HepG2 (cell line): ENCODE data around the gene KCTD5. TPM values are rescaled to one million over a fixed set of nuclear protein-coding genes. Genes with fewer than 3 reads are reported as not detected.

ENCODE experiments used
- ATF2 ChIP-seq: sonication (generic); formaldehyde crosslinking; IDR thresholded peaks from 2 replicates; pipeline ENCODE4 v1.4.0; 2020; ENCODE audit warnings: missing genetic modification reagents
- GPN1 ChIP-seq: sonication (generic); formaldehyde crosslinking; IDR thresholded peaks from 2 replicates; pipeline ENCODE4 v1.5.1; 2020; ENCODE audit warnings: missing genetic modification reagents, borderline replicate concordance
- HNRNPUL1 ChIP-seq: fragments of 200-400 bp; formaldehyde crosslinking; IDR thresholded peaks from 2 replicates; pipeline ENCODE4 v1.6.1; 2017; ENCODE audit warnings: low read depth, mild to moderate bottlenecking, low read length, moderate library complexity
- IKZF5 ChIP-seq: IDR thresholded peaks from 2 replicates; pipeline ENCODE4 v1.6.1; 2018; ENCODE audit warnings: missing genetic modification reagents, mild to moderate bottlenecking, missing compliant biosample characterization
- NR1H2 ChIP-seq: sonication (generic); formaldehyde crosslinking; IDR thresholded peaks from 2 replicates; pipeline ENCODE4 v1.8.1; 2022; ENCODE audit warnings: low read depth, missing genetic modification reagents, borderline replicate concordance
- RELA ChIP-seq: sonication (generic); formaldehyde crosslinking; IDR thresholded peaks from 2 replicates; pipeline ENCODE4 v1.4.0; 2020; ENCODE audit warnings: missing genetic modification reagents
- SIN3B ChIP-seq: fragments of 150-350 bp; IDR thresholded peaks from 2 replicates; pipeline ENCODE4 v1.6.1; 2014; ENCODE audit warnings: low read length
- SKIL ChIP-seq: sonication (generic); formaldehyde crosslinking; IDR thresholded peaks from 2 replicates; pipeline ENCODE4 v1.8.0; 2022; ENCODE audit warnings: missing genetic modification reagents, mild to moderate bottlenecking, moderate library complexity, borderline replicate concordance
- TMF1 ChIP-seq: sonication (generic); formaldehyde crosslinking; IDR thresholded peaks from 2 replicates; pipeline ENCODE4 v1.8.1; 2022; ENCODE audit warnings: low read depth, missing genetic modification reagents
- ZBTB39 ChIP-seq: sonication (generic); formaldehyde crosslinking; IDR thresholded peaks from 2 replicates; pipeline ENCODE4 v1.5.0; 2020; ENCODE audit warnings: missing genetic modification reagents
- ZNF225 ChIP-seq: sonication (generic); formaldehyde crosslinking; IDR thresholded peaks from 2 replicates; pipeline ENCODE4 v1.4.0; 2020; ENCODE audit warnings: mild to moderate bottlenecking, missing genetic modification reagents
- ZNF343 ChIP-seq: sonication (generic); formaldehyde crosslinking; IDR thresholded peaks from 2 replicates; pipeline ENCODE4 v1.4.0; 2020; ENCODE audit warnings: mild to moderate bottlenecking, missing genetic modification reagents
- ZNF567 ChIP-seq: sonication (generic); formaldehyde crosslinking; IDR thresholded peaks from 2 replicates; pipeline ENCODE4 v1.8.1; 2023; ENCODE audit warnings: mild to moderate bottlenecking, missing genetic modification reagents, borderline replicate concordance
- ZNF768 ChIP-seq: sonication (generic); formaldehyde crosslinking; IDR thresholded peaks from 2 replicates; pipeline ENCODE4 v1.4.0; 2020; ENCODE audit warnings: missing genetic modification reagents
- ZSCAN12 ChIP-seq: sonication (generic); formaldehyde crosslinking; IDR thresholded peaks from 2 replicates; pipeline ENCODE4 v1.9.0; 2021; ENCODE audit warnings: mild to moderate bottlenecking, missing genetic modification reagents
- polyA plus RNA-seq, 8 experiments: library from polyadenylated mRNA; depleted of rRNA in 3 of 8; stranded (reverse) in 7 of 8; unstranded in 1 of 8; fragments of >200 nt; fragmentation: Illumina TruSeq in 4 of 8; extraction: Trizol in 4 of 8; gene quantifications; 2 replicates each; pipeline versions ENCODE4 v1.2.1 to v1.2.3, GENCODE V29; 2011 to 2016; ENCODE audit warnings: low read depth in 4 of 8, missing spikeins in 1 of 8, mixed read lengths in 1 of 8; ENCODE audit not compliant: insufficient read depth in 1 of 8
- total RNA-seq, 5 experiments: library from RNA; depleted of rRNA; stranded (reverse); fragments of >200 nt; fragmentation: Illumina TruSeq; extraction: Trizol; gene quantifications; 2 replicates each; pipeline ENCODE4 v1.2.3, GENCODE V29; 2016; ENCODE audit warnings: low read depth in 1 of 5
- TF ChIP-seq, protein P1 (sequence below): sonication (generic); formaldehyde crosslinking; IDR thresholded peaks from 2 replicates; pipeline ENCODE4 v1.5.0; 2020; ENCODE audit warnings: mild to moderate bottlenecking, missing genetic modification reagents
- TF ChIP-seq, protein P2 (sequence below): IDR thresholded peaks from 2 replicates; pipeline ENCODE4 v1.6.1; 2018; ENCODE audit warnings: missing genetic modification reagents

KCTD5 gene
- total and polyA plus RNA-seq, 2 of the 13 experiments (the other 11 are each of a cell fraction or from before 2014, with no cell fraction given): 25.4 to 29.8 TPM

GRCh38 chr16:2752035-2752849 lies 69.9 kb downstream of the KCTD5 start, which contains the start of gene SRRM2 (continued):
- TF ChIP-seq SKIL (CRISPR knock-in tag) (peak; percentile 50; the same call in 1 of the 2 replicates), ATF2 (CRISPR knock-in tag) (no peak), ZSCAN12 (CRISPR knock-in tag) (0 out of 2 replicates have a peak, but pooled peaks have one; percentile 13), NR1H2 (CRISPR knock-in tag) (no peak; the same call in 1 of the 2 replicates), GPN1 (CRISPR knock-in tag) (no peak), HNRNPUL1 (no peak), ZBTB39 (CRISPR knock-in tag) (no peak; the same call in 1 of the 2 replicates), ZNF567 (CRISPR knock-in tag) (no peak), RELA (CRISPR knock-in tag) (no peak; the same call in none of the 2 replicates), TMF1 (CRISPR knock-in tag) (peak; percentile 90; the same call in 1 of the 2 replicates), ZNF768 (CRISPR knock-in tag) (peak; percentile 41), IKZF5 (CRISPR knock-in tag) (peak; percentile 53), SIN3B (no peak), ZNF225 (no peak), ZNF343 (CRISPR knock-in tag) (peak; percentile 45; the same call in 1 of the 2 replicates)
- TF ChIP-seq, protein P1, sequence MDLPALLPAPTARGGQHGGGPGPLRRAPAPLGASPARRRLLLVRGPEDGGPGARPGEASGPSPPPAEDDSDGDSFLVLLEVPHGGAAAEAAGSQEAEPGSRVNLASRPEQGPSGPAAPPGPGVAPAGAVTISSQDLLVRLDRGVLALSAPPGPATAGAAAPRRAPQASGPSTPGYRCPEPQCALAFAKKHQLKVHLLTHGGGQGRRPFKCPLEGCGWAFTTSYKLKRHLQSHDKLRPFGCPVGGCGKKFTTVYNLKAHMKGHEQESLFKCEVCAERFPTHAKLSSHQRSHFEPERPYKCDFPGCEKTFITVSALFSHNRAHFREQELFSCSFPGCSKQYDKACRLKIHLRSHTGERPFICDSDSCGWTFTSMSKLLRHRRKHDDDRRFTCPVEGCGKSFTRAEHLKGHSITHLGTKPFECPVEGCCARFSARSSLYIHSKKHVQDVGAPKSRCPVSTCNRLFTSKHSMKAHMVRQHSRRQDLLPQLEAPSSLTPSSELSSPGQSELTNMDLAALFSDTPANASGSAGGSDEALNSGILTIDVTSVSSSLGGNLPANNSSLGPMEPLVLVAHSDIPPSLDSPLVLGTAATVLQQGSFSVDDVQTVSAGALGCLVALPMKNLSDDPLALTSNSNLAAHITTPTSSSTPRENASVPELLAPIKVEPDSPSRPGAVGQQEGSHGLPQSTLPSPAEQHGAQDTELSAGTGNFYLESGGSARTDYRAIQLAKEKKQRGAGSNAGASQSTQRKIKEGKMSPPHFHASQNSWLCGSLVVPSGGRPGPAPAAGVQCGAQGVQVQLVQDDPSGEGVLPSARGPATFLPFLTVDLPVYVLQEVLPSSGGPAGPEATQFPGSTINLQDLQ (CRISPR knock-in tag): peak; percentile 85; the same call in 1 of the 2 replicates
- TF ChIP-seq, protein P2, sequence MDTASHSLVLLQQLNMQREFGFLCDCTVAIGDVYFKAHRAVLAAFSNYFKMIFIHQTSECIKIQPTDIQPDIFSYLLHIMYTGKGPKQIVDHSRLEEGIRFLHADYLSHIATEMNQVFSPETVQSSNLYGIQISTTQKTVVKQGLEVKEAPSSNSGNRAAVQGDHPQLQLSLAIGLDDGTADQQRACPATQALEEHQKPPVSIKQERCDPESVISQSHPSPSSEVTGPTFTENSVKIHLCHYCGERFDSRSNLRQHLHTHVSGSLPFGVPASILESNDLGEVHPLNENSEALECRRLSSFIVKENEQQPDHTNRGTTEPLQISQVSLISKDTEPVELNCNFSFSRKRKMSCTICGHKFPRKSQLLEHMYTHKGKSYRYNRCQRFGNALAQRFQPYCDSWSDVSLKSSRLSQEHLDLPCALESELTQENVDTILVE (CRISPR knock-in tag): peak; percentile 84; the same call in 1 of the 2 replicates
